ENCODE results near the gene DOCK2. TPM values are rescaled to one million over a fixed set of nuclear protein-coding genes. Genes with fewer than 3 reads are reported as not detected.

The DOCK2 gene
- total and polyA plus RNA-seq, 2 donors from 2014 or later, result 1.0 to 42.0 TPM

- Histone ChIP-seq H3K27ac (ENCODE audit: low read depth in 2 of 2, low read length in 2 of 2) (no peak overlapping the region), H3K9ac (ENCODE audit: low read length in 3 of 3) (no peak overlapping the region), H3K27me3 (ENCODE audit: control insufficient read depth, insufficient read depth, low read length) (no peaks in the 10 kb centered on the region), H3K4me1 (ENCODE audit: control insufficient read depth in 2 of 3, insufficient read depth in 2 of 3, low read depth in 1 of 3, low read length in 3 of 3) (no peaks in the 10 kb centered on the region), H3K36me3 (ENCODE audit: control insufficient read depth in 2 of 3, insufficient read depth in 3 of 3, low read length in 3 of 3) (no peaks in the 10 kb centered on the region), H3K9me3 (ENCODE audit: control insufficient read depth in 2 of 3, insufficient read depth in 1 of 3, low read length in 3 of 3) (no peaks in the 10 kb centered on the region), H3K4me3 (ENCODE audit: low read length in 3 of 3) (no peak overlapping the region)
- no peak for FAIRE-seq
- no peak for TF ChIP-seq CTCF (IDR thresholded peaks at IDR 0.05; ENCODE audit: borderline replicate concordance, extremely low read depth, insufficient read depth)
- intact Hi-C loops (cut with DNase I), result no loop called here
- DNase-seq, result no peak
These were observed 9.5 kb upstream of the DOCK2 start for GRCh38 chr5:169627551-169627950.

GRCh38 chr5:169628892-169629291 is 8.2 kb upstream of the DOCK2 start:
- FAIRE-seq (no peak), DNase-seq (no peak)
- no peak overlapping the region for H3K27ac ChIP-seq (ENCODE audit: low read depth in 2 of 2, low read length in 2 of 2)
- H3K9ac ChIP-seq (ENCODE audit: low read length in 3 of 3), result no peak overlapping the region
- no peak for TF ChIP-seq CTCF (IDR thresholded peaks at IDR 0.05; ENCODE audit: borderline replicate concordance, extremely low read depth, insufficient read depth)
- H3K4me1 ChIP-seq (ENCODE audit: control insufficient read depth in 2 of 3, insufficient read depth in 2 of 3, low read depth in 1 of 3, low read length in 3 of 3), result no peaks in the 10 kb centered on the region
- H3K4me3 ChIP-seq (ENCODE audit: low read length in 3 of 3), result no peak overlapping the region
- no peaks in the 10 kb centered on the region for H3K36me3 ChIP-seq (ENCODE audit: control insufficient read depth in 2 of 3, insufficient read depth in 3 of 3, low read length in 3 of 3)
- H3K9me3 ChIP-seq (ENCODE audit: control insufficient read depth in 2 of 3, insufficient read depth in 1 of 3, low read length in 3 of 3), result no peaks in the 10 kb centered on the region
- no peaks in the 10 kb centered on the region for H3K27me3 ChIP-seq (ENCODE audit: control insufficient read depth, insufficient read depth, low read length)
- intact Hi-C loops (cut with DNase I), result no loop called here

GRCh38 chr5:169629847-169630548 is 7.1 kb upstream of the DOCK2 start:
- Histone ChIP-seq H3K36me3 (ENCODE audit: control insufficient read depth in 2 of 3, insufficient read depth in 3 of 3, low read length in 3 of 3) (no peaks in the 10 kb centered on the region), H3K9me3 (ENCODE audit: control insufficient read depth in 2 of 3, insufficient read depth in 1 of 3, low read length in 3 of 3) (no peaks in the 10 kb centered on the region), H3K4me3 (ENCODE audit: low read length in 3 of 3) (no peak overlapping the region), H3K4me1 (ENCODE audit: control insufficient read depth in 2 of 3, insufficient read depth in 2 of 3, low read depth in 1 of 3, low read length in 3 of 3) (no peaks in the 10 kb centered on the region), H3K27me3 (ENCODE audit: control insufficient read depth, insufficient read depth, low read length) (no peaks in the 10 kb centered on the region), H3K9ac (ENCODE audit: low read length in 3 of 3) (no peak overlapping the region), H3K27ac (ENCODE audit: low read depth in 2 of 2, low read length in 2 of 2) (no peak overlapping the region)
- no peak for DNase-seq
- no peak for TF ChIP-seq CTCF (IDR thresholded peaks at IDR 0.05; ENCODE audit: borderline replicate concordance, extremely low read depth, insufficient read depth)
- intact Hi-C loops (cut with DNase I), result no loop called here
- no peak for FAIRE-seq

GRCh38 chr5:169631360-169631759 is 5.7 kb upstream of the DOCK2 start:
- H3K4me3 ChIP-seq (ENCODE audit: low read length in 3 of 3), result no peak overlapping the region
- H3K9ac ChIP-seq (ENCODE audit: low read length in 3 of 3), result no peak overlapping the region
- intact Hi-C loops (cut with DNase I), result no loop called here
- no peak for FAIRE-seq
- no peak for TF ChIP-seq CTCF (IDR thresholded peaks at IDR 0.05; ENCODE audit: borderline replicate concordance, extremely low read depth, insufficient read depth)
- H3K36me3 ChIP-seq (ENCODE audit: control insufficient read depth in 2 of 3, insufficient read depth in 3 of 3, low read length in 3 of 3), result no peaks in the 10 kb centered on the region
- no peak overlapping the region for H3K27ac ChIP-seq (ENCODE audit: low read depth in 2 of 2, low read length in 2 of 2)
- H3K9me3 ChIP-seq (ENCODE audit: control insufficient read depth in 2 of 3, insufficient read depth in 1 of 3, low read length in 3 of 3), result no peaks in the 10 kb centered on the region
- H3K4me1 ChIP-seq (ENCODE audit: control insufficient read depth in 2 of 3, insufficient read depth in 2 of 3, low read depth in 1 of 3, low read length in 3 of 3), result no peaks in the 10 kb centered on the region
- H3K27me3 ChIP-seq (ENCODE audit: control insufficient read depth, insufficient read depth, low read length), result no peaks in the 10 kb centered on the region
- DNase-seq, result no peak

All from kidney (tissue), 14 donors.